GM12878 (cell line): ENCODE results near the gene NOL12. TPM values are rescaled to one million over a fixed set of nuclear protein-coding genes. Genes with fewer than 3 reads are reported as not detected.

ENCODE experiments used
- ATAC-seq: fragments of 200-7000 bp; cut with Tn5 transposase; 3 replicates; pipeline ENCODE4 v1.9.1; 2020; ENCODE audit warnings: mild to moderate bottlenecking, moderate library complexity
- BruUV-seq: library from RNA; stranded (reverse); fragments of 400-500 nt; replicated peaks from 2 replicates; lab custom pipeline; 2021; lab: Mats Ljungman, UMichigan
- CTCF ChIA-PET: fragments of 300-600 bp; sonication (Branson Sonifier 250); formaldehyde crosslinking; extraction: SDS; loops from one replicate; lab custom pipeline; 2021; ENCODE audit warnings: inconsistent platforms; lab: Yijun Ruan, JAX
- POLR2A ChIA-PET: fragments of 350-600 bp; formaldehyde crosslinking; extraction: SDS; loops from one replicate; lab custom pipeline; 2021; ENCODE audit warnings: inconsistent platforms; lab: Charles Lee
- RAD21 ChIA-PET: fragments of 300-600 bp; sonication (Branson Sonifier 250); formaldehyde crosslinking; loops from one replicate; lab custom pipeline; 2023; ENCODE audit warnings: antibody characterized with exemption; ENCODE audit not compliant: unreplicated experiment; lab: Charles Lee
- SMC1A ChIA-PET: fragments of 300-600 bp; sonication (Branson Sonifier 250); formaldehyde crosslinking; loops from one replicate; lab custom pipeline; 2023; ENCODE audit not compliant: unreplicated experiment, uncharacterized antibody; lab: Charles Lee
- DNase-seq: peaks from one replicate; pipeline ENCODE4 v3.0.0-alpha.2; 2011; ENCODE audit warnings: low read depth, low spot score
- FAIRE-seq: peaks from 3 replicates; lab custom pipeline; 2011; peaks lifted over from hg19 to GRCh38; lab: Jason Lieb, UNC
- H2AFZ ChIP-seq: 2 replicates; pipeline ENCODE4 v1.6.0; 2011; ENCODE audit warnings: low read depth, low read length, control low read depth; ENCODE audit not compliant: control insufficient read depth
- H3K27ac ChIP-seq: 2 replicates; pipeline ENCODE4 v1.5.1; 2011; ENCODE audit warnings: control low read depth; ENCODE audit not compliant: control insufficient read depth, insufficient read depth
- H3K27me3 ChIP-seq, 2 experiments: replicated peaks in 1 of 2; 2 replicates each; pipeline versions ENCODE4 v1.6.0 to v1.6.1; 2011; ENCODE audit warnings: low read length in 1 of 2; ENCODE audit not compliant: control insufficient read depth in 2 of 2, insufficient read depth in 2 of 2
- H3K36me3 ChIP-seq, 2 experiments: 2 replicates each; pipeline ENCODE4 v1.5.1; 2011; ENCODE audit warnings: low read length in 1 of 2; ENCODE audit not compliant: control insufficient read depth in 2 of 2, insufficient read depth in 2 of 2
- H3K4me1 ChIP-seq: 2 replicates; pipeline ENCODE4 v1.6.1; 2011; ENCODE audit warnings: mild to moderate bottlenecking, low read length, moderate library complexity, mixed read lengths; ENCODE audit not compliant: control insufficient read depth, insufficient read depth
- H3K4me2 ChIP-seq: 2 replicates; pipeline ENCODE4 v1.6.0; 2011; ENCODE audit warnings: control low read depth; ENCODE audit not compliant: control insufficient read depth, insufficient read depth
- H3K4me3 ChIP-seq: fragments of 200-600 bp; sonication (generic); 2 replicates; pipeline ENCODE4 v1.5.1; 2016
- H3K79me2 ChIP-seq: 2 replicates; pipeline ENCODE4 v1.6.0; 2011; ENCODE audit warnings: low read length; ENCODE audit not compliant: control insufficient read depth, insufficient read depth
- H3K9ac ChIP-seq: 2 replicates; pipeline ENCODE4 v1.8.0; 2011; ENCODE audit warnings: low read length, control low read depth, mixed read lengths; ENCODE audit not compliant: control insufficient read depth, insufficient read depth
- H3K9me3 ChIP-seq: replicated peaks from 3 replicates; pipeline ENCODE4 v1.5.1; 2011; ENCODE audit warnings: mild to moderate bottlenecking, low read length; ENCODE audit not compliant: control insufficient read depth, insufficient read depth
- H4K20me1 ChIP-seq: 2 replicates; pipeline ENCODE4 v1.6.0; 2011; ENCODE audit not compliant: control insufficient read depth, insufficient read depth
- MTA3 ChIP-seq: IDR thresholded peaks from 2 replicates; pipeline ENCODE4 v1.6.1; 2012; ENCODE audit warnings: low read length, inconsistent platforms, borderline replicate concordance
- POLR2AphosphoS5 ChIP-seq: IDR thresholded peaks from 2 replicates; pipeline ENCODE4 v1.6.1; 2011; ENCODE audit warnings: mild to moderate bottlenecking, low read length, inconsistent platforms
- REST ChIP-seq: IDR thresholded peaks from 2 replicates; pipeline ENCODE4 v1.6.1; 2012; ENCODE audit warnings: mild to moderate bottlenecking, low read depth, low read length
- SUZ12 ChIP-seq: fragments of 200-600 bp; sonication (generic); IDR thresholded peaks from one replicate; pipeline ENCODE4 v1.6.1; 2018; ENCODE audit warnings: antibody characterized with exemption, mild to moderate bottlenecking; ENCODE audit not compliant: unreplicated experiment
- TARDBP ChIP-seq: IDR thresholded peaks from 2 replicates; pipeline ENCODE4 v1.6.1; 2016; ENCODE audit warnings: borderline replicate concordance
- ZBTB11 ChIP-seq: fragments of 450-650 bp; formaldehyde crosslinking; IDR thresholded peaks from 2 replicates; pipeline ENCODE4 v1.5.0; 2022; ENCODE audit warnings: mild to moderate bottlenecking, missing genetic modification characterization
- whole genome bisulfite sequencing: methylation state at CpG from one replicate; pipeline ENCODE4 v1.1.6; 2016; ENCODE audit warnings: low lambda C conversion rate; ENCODE audit not compliant: insufficient replicate concordance, insufficient coverage; ENCODE audit errors: missing lambda C conversion rate; 5-methylcytosine and 5-hydroxymethylcytosine counted together
- in situ Hi-C: fragments of 300-500 bp; cut with MboI; formaldehyde crosslinking; loops from 9 replicates; pipeline ENCODE4 v1.14.3; 2018; ENCODE audit warnings: mixed read lengths
- intact Hi-C: fragments of 100-400 bp; cut with micrococcal nuclease; formaldehyde crosslinking; loops from one replicate; pipeline ENCODE4 v1.14.2; 2022; ENCODE audit not compliant: unreplicated experiment
- polyA plus RNA-seq, 11 experiments: library from polyadenylated mRNA; depleted of rRNA in 4 of 11; unstranded in 6 of 11; stranded (reverse) in 5 of 11; fragments of >200 nt; fragmentation: Nextera tagmentation in 4 of 11; fragmentation: Illumina TruSeq in 1 of 11; extraction: Ambion mirVana in 4 of 11; extraction: Trizol in 1 of 11; gene quantifications; 1 replicate in 1 of 11; 2 replicates in 10 of 11; pipeline versions ENCODE4 v1.2.1 to v1.2.3, GENCODE V29; 2011 to 2016; ENCODE audit warnings: inconsistent platforms in 2 of 11, missing spikeins in 2 of 11, low read depth in 1 of 11
- total RNA-seq, 4 experiments: library from RNA; depleted of rRNA in 3 of 4; stranded (reverse); fragments of >200 nt in 3 of 4; fragmentation: Illumina TruSeq in 1 of 4; extraction: Trizol in 1 of 4; gene quantifications; 2 replicates each; pipeline versions ENCODE4 v1.2.1 to v1.2.3, GENCODE V29; 2013 to 2021
- TF ChIP-seq, protein P1 (sequence below): fragments of 150-350 bp; IDR thresholded peaks from 2 replicates; pipeline ENCODE4 v1.6.1; 2016; ENCODE audit warnings: low read depth, low read length

NOL12 gene
- total and polyA plus RNA-seq, 10 of the 15 experiments (the other 5 are each of a cell fraction or from before 2014, with no cell fraction given) = 3.3 to 69.4 (median 41.1) TPM

- BruUV-seq = no TSS peak
- TF ChIP-seq REST (no peak), SUZ12 (no peak), POLR2AphosphoS5 (no peak), MTA3 (no peak), ZBTB11 (CRISPR knock-in tag) (no peak), TARDBP (no peak)
- TF ChIP-seq, protein P1, sequence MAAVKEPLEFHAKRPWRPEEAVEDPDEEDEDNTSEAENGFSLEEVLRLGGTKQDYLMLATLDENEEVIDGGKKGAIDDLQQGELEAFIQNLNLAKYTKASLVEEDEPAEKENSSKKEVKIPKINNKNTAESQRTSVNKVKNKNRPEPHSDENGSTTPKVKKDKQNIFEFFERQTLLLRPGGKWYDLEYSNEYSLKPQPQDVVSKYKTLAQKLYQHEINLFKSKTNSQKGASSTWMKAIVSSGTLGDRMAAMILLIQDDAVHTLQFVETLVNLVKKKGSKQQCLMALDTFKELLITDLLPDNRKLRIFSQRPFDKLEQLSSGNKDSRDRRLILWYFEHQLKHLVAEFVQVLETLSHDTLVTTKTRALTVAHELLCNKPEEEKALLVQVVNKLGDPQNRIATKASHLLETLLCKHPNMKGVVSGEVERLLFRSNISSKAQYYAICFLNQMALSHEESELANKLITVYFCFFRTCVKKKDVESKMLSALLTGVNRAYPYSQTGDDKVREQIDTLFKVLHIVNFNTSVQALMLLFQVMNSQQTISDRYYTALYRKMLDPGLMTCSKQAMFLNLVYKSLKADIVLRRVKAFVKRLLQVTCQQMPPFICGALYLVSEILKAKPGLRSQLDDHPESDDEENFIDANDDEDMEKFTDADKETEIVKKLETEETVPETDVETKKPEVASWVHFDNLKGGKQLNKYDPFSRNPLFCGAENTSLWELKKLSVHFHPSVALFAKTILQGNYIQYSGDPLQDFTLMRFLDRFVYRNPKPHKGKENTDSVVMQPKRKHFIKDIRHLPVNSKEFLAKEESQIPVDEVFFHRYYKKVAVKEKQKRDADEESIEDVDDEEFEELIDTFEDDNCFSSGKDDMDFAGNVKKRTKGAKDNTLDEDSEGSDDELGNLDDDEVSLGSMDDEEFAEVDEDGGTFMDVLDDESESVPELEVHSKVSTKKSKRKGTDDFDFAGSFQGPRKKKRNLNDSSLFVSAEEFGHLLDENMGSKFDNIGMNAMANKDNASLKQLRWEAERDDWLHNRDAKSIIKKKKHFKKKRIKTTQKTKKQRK = no peak
- ATAC-seq = no peak
- no peaks in the 10 kb centered on the region for H3K9me3 ChIP-seq
- in situ Hi-C loops = no loop called here
- no peak overlapping the region for H3K4me3 ChIP-seq
- ChIA-PET CTCF (interaction anchor here (0.8 to 11.7 kb wide), 2 partner anchors 13 to 23 kb away, joined by 3 to 414 read pairs; partner anchors contain the start of genes LGALS1 and NOL12), SMC1A (no interaction called here), RAD21 (interaction anchor here (8.5 kb wide), 1 partner anchor 17 kb away, joined by 164 read pairs; the partner anchor contains the start of gene NOL12), POLR2A (interaction anchor here (9.6 kb wide), 1 partner anchor 15 kb away, joined by 209 read pairs; the partner anchor contains the start of genes LGALS1 and NOL12)
- H3K4me1 ChIP-seq = peaks cover 10% of the 10 kb centered on the region
- H3K9ac ChIP-seq = no peak overlapping the region
- intact Hi-C loops = no loop called here
- H3K36me3 ChIP-seq = peaks cover 0 to 12% of the 10 kb centered on the region in 2 experiments; a peak in 3 of 4 replicates
- no peaks in the 10 kb centered on the region for H3K27me3 ChIP-seq
- H2AFZ ChIP-seq = no peak overlapping the region
- no peak for FAIRE-seq
- no peak for DNase-seq
- H3K79me2 ChIP-seq = peaks cover 30% of the 10 kb centered on the region
- H3K4me2 ChIP-seq = no peak overlapping the region
- H4K20me1 ChIP-seq = no peaks in the 10 kb centered on the region
- WGBS = 98% methylated on average over 23 of the region's 24 CpGs
- no peak overlapping the region for H3K27ac ChIP-seq
These were observed 20.7 kb upstream of the NOL12 start for GRCh38 chr22:37665487-37665886.
